GM21619 (cell line): ENCODE results near the gene BCAR1.
"Not testable (repeated sequence)": the region's sequence is repeated elsewhere in the genome, so short reads cannot be mapped to it uniquely, and the experiment has no call there.

ENCODE experiments used
- ATAC-seq: cut with Tn5 transposase; IDR thresholded peaks from one replicate; pipeline ENCODE4 v1.9.1; 2021; ENCODE audit not compliant: unreplicated experiment

The BCAR1 gene

GRCh38 chr16:75205438-75205837, 46.0 kb downstream of the BCAR1 start:
- ATAC-seq = not testable (repeated sequence)

GRCh38 chr16:75204905-75205304, 46.5 kb downstream of the BCAR1 start:
- ATAC-seq = not testable (repeated sequence)

- ATAC-seq = no peak
Measured at GRCh38 chr16:75204410-75204758, 47.0 kb downstream of the BCAR1 start.

GRCh38 chr16:75203667-75204409, 47.6 kb downstream of the BCAR1 start:
- no peak for ATAC-seq

- ATAC-seq = no peak
Measured at GRCh38 chr16:75203096-75203495, 48.3 kb downstream of the BCAR1 start.

- no peak for ATAC-seq
Measured at GRCh38 chr16:75202069-75202590, 49.3 kb downstream of the BCAR1 start.

- no peak for ATAC-seq
Measured at GRCh38 chr16:75198135-75198600, 53.3 kb downstream of the BCAR1 start.

GRCh38 chr16:75197522-75198134, 53.8 kb downstream of the BCAR1 start:
- no peak for ATAC-seq

- no peak for ATAC-seq
Measured at GRCh38 chr16:75196836-75197235, 54.6 kb downstream of the BCAR1 start.

GRCh38 chr16:75195811-75196790, 55.3 kb downstream of the BCAR1 start:
- ATAC-seq = no peak

- ATAC-seq = no peak
Measured at GRCh38 chr16:75193730-75194444, 57.5 kb downstream of the BCAR1 start.

GRCh38 chr16:75193265-75193650, 58.2 kb downstream of the BCAR1 start:
- ATAC-seq = no peak

- no peak for ATAC-seq
Measured at GRCh38 chr16:75192606-75193264, 58.7 kb downstream of the BCAR1 start.

GRCh38 chr16:75189638-75190245, 61.7 kb downstream of the BCAR1 start:
- no peak for ATAC-seq

GRCh38 chr16:75188832-75189477, 62.5 kb downstream of the BCAR1 start:
- no peak for ATAC-seq

- no peak for ATAC-seq
Measured at GRCh38 chr16:75181630-75182029, 69.8 kb downstream of the BCAR1 start.

- ATAC-seq = no peak
Measured at GRCh38 chr16:75179208-75179607, 72.2 kb downstream of the BCAR1 start.
